ACC112 (cell line): Measurements from ENCODE around the gene SLC25A1.

ENCODE experiments used
- H2AFZ ChIP-seq: fragments of 200-600 bp; sonication (generic); one replicate; pipeline ENCODE4 v1.6.0; 2017; ENCODE audit warnings: antibody characterized with exemption, low read length; ENCODE audit not compliant: unreplicated experiment
- H3K27ac ChIP-seq: fragments of 200-600 bp; sonication (generic); 2 replicates; pipeline ENCODE4 v1.5.1; 2014; ENCODE audit warnings: low read depth, mild to moderate bottlenecking, antibody characterized with exemption, low read length, moderate library complexity
- H3K27me3 ChIP-seq: fragments of 200-600 bp; sonication (generic); 2 replicates; pipeline ENCODE4 v1.6.1; 2014; ENCODE audit warnings: mild to moderate bottlenecking, antibody characterized with exemption, low read length, moderate library complexity, mixed read lengths; ENCODE audit not compliant: insufficient read depth
- H3K36me3 ChIP-seq: fragments of 200-600 bp; sonication (generic); 2 replicates; pipeline ENCODE4 v1.6.1; 2016; ENCODE audit warnings: mild to moderate bottlenecking, antibody characterized with exemption, low read length, moderate library complexity, mixed read lengths; ENCODE audit not compliant: insufficient read depth
- H3K4me1 ChIP-seq: fragments of 200-600 bp; sonication (generic); one replicate; pipeline ENCODE4 v1.6.1; 2016; ENCODE audit warnings: low read length, mixed read lengths; ENCODE audit not compliant: insufficient read depth, unreplicated experiment, control insufficient read depth
- H3K4me3 ChIP-seq: fragments of 200-600 bp; sonication (generic); 2 replicates; pipeline ENCODE4 v1.5.1; 2014; ENCODE audit warnings: mild to moderate bottlenecking, low read depth, low read length
- H3K79me2 ChIP-seq: fragments of 200-600 bp; sonication (generic); one replicate; pipeline ENCODE4 v1.6.0; 2016; ENCODE audit warnings: low read length; ENCODE audit not compliant: control insufficient read depth, unreplicated experiment, insufficient read depth

SLC25A1 gene

GRCh38 chr22:19146215-19146968, 32.1 kb downstream of the SLC25A1 start:
- Histone ChIP-seq H3K79me2 (peaks cover 11% of the 10 kb centered on the region), H3K4me3 (no peak overlapping the region), H2AFZ (no peak overlapping the region), H3K27me3 (peaks cover 35% of the 10 kb centered on the region), H3K27ac (no peak overlapping the region), H3K4me1 (no peaks in the 10 kb centered on the region), H3K36me3 (no peaks in the 10 kb centered on the region)

- no peaks in the 10 kb centered on the region for H3K36me3 ChIP-seq
- peaks cover 11% of the 10 kb centered on the region for H3K79me2 ChIP-seq
- H3K27me3 ChIP-seq = peaks cover 18% of the 10 kb centered on the region
- H3K4me1 ChIP-seq = no peaks in the 10 kb centered on the region
- peak overlapping the region; percentile 98 for H3K4me3 ChIP-seq
- peak overlapping the region; percentile 65 for H2AFZ ChIP-seq
- peak overlapping the region; percentile 7; the same call in 1 of the 2 replicates for H3K27ac ChIP-seq
These were observed 34.6 kb downstream of the SLC25A1 start for GRCh38 chr22:19143967-19144400.

GRCh38 chr22:19143212-19143611, 35.3 kb downstream of the SLC25A1 start:
- Histone ChIP-seq H3K27me3 (peaks cover 10% of the 10 kb centered on the region; the same call in 1 of the 2 replicates), H2AFZ (no peak overlapping the region), H3K27ac (no peak overlapping the region), H3K36me3 (no peaks in the 10 kb centered on the region), H3K4me3 (peak overlapping the region; percentile 98; the same call in 1 of the 2 replicates), H3K79me2 (peaks cover 11% of the 10 kb centered on the region), H3K4me1 (no peaks in the 10 kb centered on the region)

- Histone ChIP-seq H3K27ac (no peak overlapping the region), H3K27me3 (0 out of 2 replicates have a peak, but pooled peaks cover 2% of the 10 kb centered on the region), H3K4me1 (no peaks in the 10 kb centered on the region), H3K36me3 (no peaks in the 10 kb centered on the region), H3K4me3 (no peak overlapping the region), H3K79me2 (peaks cover 11% of the 10 kb centered on the region), H2AFZ (no peak overlapping the region)
These were observed 36.1 kb downstream of the SLC25A1 start for GRCh38 chr22:19142394-19142793.

- no peaks in the 10 kb centered on the region for H3K27me3 ChIP-seq
- no peak overlapping the region for H3K4me3 ChIP-seq
- H2AFZ ChIP-seq = no peak overlapping the region
- H3K36me3 ChIP-seq = no peaks in the 10 kb centered on the region
- H3K4me1 ChIP-seq = no peaks in the 10 kb centered on the region
- H3K27ac ChIP-seq = no peak overlapping the region
- H3K79me2 ChIP-seq = peaks cover 11% of the 10 kb centered on the region
These were observed 38.6 kb downstream of the SLC25A1 start for GRCh38 chr22:19139974-19140373.

GRCh38 chr22:19139001-19139356, 39.6 kb downstream of the SLC25A1 start:
- Histone ChIP-seq H3K79me2 (peaks cover 7% of the 10 kb centered on the region), H3K4me3 (no peak overlapping the region), H3K4me1 (no peaks in the 10 kb centered on the region), H3K36me3 (no peaks in the 10 kb centered on the region), H2AFZ (no peak overlapping the region), H3K27me3 (no peaks in the 10 kb centered on the region), H3K27ac (no peak overlapping the region)

- H2AFZ ChIP-seq = no peak overlapping the region
- H3K36me3 ChIP-seq = no peaks in the 10 kb centered on the region
- no peaks in the 10 kb centered on the region for H3K4me1 ChIP-seq
- no peaks in the 10 kb centered on the region for H3K27me3 ChIP-seq
- H3K79me2 ChIP-seq = peaks cover 3% of the 10 kb centered on the region
- no peak overlapping the region for H3K27ac ChIP-seq
- H3K4me3 ChIP-seq = no peak overlapping the region
These were observed 40.1 kb downstream of the SLC25A1 start for GRCh38 chr22:19138217-19139000.

- Histone ChIP-seq H3K4me1 (no peaks in the 10 kb centered on the region), H2AFZ (no peak overlapping the region), H3K79me2 (no peaks in the 10 kb centered on the region), H3K4me3 (no peak overlapping the region), H3K36me3 (no peaks in the 10 kb centered on the region), H3K27me3 (no peaks in the 10 kb centered on the region), H3K27ac (no peak overlapping the region)
These were observed 40.9 kb downstream of the SLC25A1 start for GRCh38 chr22:19137384-19138216.

GRCh38 chr22:19136915-19137314, 41.6 kb downstream of the SLC25A1 start:
- no peaks in the 10 kb centered on the region for H3K4me1 ChIP-seq
- H3K4me3 ChIP-seq = no peak overlapping the region
- no peaks in the 10 kb centered on the region for H3K36me3 ChIP-seq
- no peak overlapping the region for H2AFZ ChIP-seq
- H3K27ac ChIP-seq = no peak overlapping the region
- no peaks in the 10 kb centered on the region for H3K27me3 ChIP-seq
- no peaks in the 10 kb centered on the region for H3K79me2 ChIP-seq

- Histone ChIP-seq H3K4me1 (no peaks in the 10 kb centered on the region), H3K4me3 (no peak overlapping the region), H3K27me3 (no peaks in the 10 kb centered on the region), H2AFZ (no peak overlapping the region), H3K36me3 (no peaks in the 10 kb centered on the region), H3K27ac (no peak overlapping the region), H3K79me2 (no peaks in the 10 kb centered on the region)
These were observed 43.7 kb downstream of the SLC25A1 start for GRCh38 chr22:19134874-19135273.
